Mesodermal cell (in vitro differentiated cells): ENCODE data around the gene GJC2.
"Not testable (repeated sequence)": the region's sequence is repeated elsewhere in the genome, so short reads cannot be mapped to it uniquely, and the experiment has no call there.

Experiments
- H3K27ac ChIP-seq: 2 replicates; pipeline ENCODE4 v1.7.0; 2013; ENCODE audit warnings: mild to moderate bottlenecking, low read depth, low read length, moderate library complexity; ENCODE audit not compliant: severe bottlenecking
- H3K36me3 ChIP-seq: 2 replicates; pipeline ENCODE4 v1.7.1; 2013; ENCODE audit warnings: mild to moderate bottlenecking, low read length, moderate library complexity; ENCODE audit not compliant: control insufficient read depth, insufficient read depth
- H3K4me1 ChIP-seq: one replicate; pipeline ENCODE4 v1.7.1; 2013; ENCODE audit warnings: mild to moderate bottlenecking, low read length; ENCODE audit not compliant: insufficient read depth, control insufficient read depth, poor library complexity, severe bottlenecking
- H3K4me3 ChIP-seq: 2 replicates; pipeline ENCODE4 v1.7.0; 2013; ENCODE audit warnings: low read length, control low read depth, mild to moderate bottlenecking; ENCODE audit not compliant: insufficient read depth, poor library complexity, severe bottlenecking; ENCODE audit errors: extremely low read depth
- H3K9me3 ChIP-seq: 2 replicates; pipeline ENCODE4 v1.7.1; 2013; ENCODE audit warnings: mild to moderate bottlenecking, low read length, moderate library complexity; ENCODE audit not compliant: control insufficient read depth
- WGBS, 2 experiments: methylation state at CpG; one replicate each; pipeline ENCODE4 v1.1.5; 2013; ENCODE audit warnings: missing lambda C conversion rate in 2 of 2; ENCODE audit not compliant: insufficient coverage in 2 of 2; 5-methylcytosine and 5-hydroxymethylcytosine counted together

GJC2 gene

DNA sequence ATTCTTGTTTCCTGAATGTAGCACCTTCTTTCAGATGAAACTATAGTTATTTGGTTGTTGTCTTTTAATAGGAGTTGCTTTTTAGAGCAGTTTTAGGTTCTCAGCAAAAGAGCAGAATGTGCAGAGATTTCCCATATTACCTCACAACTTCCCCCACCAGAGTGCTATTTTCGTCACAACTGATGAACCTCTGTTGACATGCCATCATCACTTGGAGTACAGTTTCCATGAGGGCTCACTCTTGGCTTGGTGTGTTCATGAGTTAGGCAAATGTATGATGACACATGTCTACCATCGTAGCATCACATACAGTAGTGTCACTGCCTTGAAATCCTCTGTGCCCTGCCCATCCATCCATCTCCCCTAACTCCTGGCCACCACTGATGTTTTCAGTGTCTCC is 19.6 kb downstream of the GJC2 start:
- Histone ChIP-seq H3K4me3 (no peak overlapping the region), H3K9me3 (no peaks in the 10 kb centered on the region), H3K4me1 (peaks cover 3% of the 10 kb centered on the region), H3K27ac (no peak overlapping the region), H3K36me3 (no peaks in the 10 kb centered on the region)
- 80% methylated on average over 1 of the region's 2 CpGs; no CpG with 5 or more reads in 1 of the 2 experiments for WGBS, 2 experiments

DNA sequence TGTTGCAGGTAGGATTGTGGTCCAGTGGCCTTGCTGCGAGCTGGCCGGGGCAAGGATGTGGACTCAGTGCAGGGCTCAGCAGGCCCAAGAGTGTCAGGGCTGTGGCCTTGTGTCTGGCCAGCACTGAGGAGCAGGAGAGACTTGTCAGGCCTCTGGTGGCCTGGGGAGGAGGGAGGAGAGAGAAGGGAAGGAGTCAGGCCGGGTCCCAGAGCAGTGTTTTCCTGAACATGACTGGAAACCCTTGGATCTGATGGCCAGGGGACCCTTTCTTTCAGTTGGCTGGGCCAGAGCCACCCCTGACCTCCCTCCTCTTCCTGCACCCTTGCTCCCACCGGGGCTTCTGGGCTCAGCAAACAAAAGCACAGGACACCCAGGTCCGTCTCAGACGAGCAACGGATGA is 20.9 kb downstream of the GJC2 start:
- 89 to 96% methylated on average over 4 to 5 of the region's 7 CpGs for WGBS, 2 experiments
- Histone ChIP-seq H3K9me3 (no peaks in the 10 kb centered on the region), H3K4me1 (no peaks in the 10 kb centered on the region)

DNA sequence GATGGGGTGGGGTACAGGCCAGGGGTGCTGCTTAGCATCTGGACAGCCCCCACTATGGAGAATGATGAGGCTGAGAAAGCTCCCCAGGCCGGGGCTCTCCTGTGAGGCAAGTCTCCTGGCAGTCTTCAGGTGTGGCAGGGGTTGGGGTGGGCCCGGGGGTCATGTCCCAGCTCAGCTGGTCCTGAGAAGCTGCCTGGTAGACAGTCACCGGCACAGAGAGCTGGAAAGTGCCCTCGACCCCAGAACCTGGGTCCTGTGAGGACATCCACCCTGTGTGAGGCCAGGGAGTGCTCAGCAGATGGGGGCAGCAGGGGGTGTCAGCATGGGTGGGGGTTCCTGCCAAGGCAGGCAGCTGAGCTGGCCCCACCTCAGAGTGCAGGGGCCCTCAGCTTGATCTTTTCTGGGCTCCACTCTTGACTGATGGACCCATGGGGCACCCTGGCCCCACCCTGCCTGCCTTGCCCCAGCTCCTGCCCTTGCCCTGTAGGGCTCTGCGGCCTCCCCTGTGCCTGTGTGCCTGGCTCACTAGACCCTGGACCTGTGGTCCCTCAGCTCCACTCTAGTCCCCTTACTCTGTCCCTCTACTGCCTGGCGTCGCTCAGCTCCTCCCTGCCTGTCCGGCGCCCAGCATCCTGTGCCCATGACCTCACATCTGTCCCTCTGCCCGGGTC is 21.6 kb downstream of the GJC2 start:
- 77 to 80% methylated on average over 10 of the region's 10 CpGs for WGBS, 2 experiments

More for the DNA sequence above, 20.9 kb downstream of the GJC2 start:
- Histone ChIP-seq H3K27ac (no peak overlapping the region), H3K36me3 (peaks cover 4% of the 10 kb centered on the region), H3K4me3 (no peak overlapping the region)

DNA sequence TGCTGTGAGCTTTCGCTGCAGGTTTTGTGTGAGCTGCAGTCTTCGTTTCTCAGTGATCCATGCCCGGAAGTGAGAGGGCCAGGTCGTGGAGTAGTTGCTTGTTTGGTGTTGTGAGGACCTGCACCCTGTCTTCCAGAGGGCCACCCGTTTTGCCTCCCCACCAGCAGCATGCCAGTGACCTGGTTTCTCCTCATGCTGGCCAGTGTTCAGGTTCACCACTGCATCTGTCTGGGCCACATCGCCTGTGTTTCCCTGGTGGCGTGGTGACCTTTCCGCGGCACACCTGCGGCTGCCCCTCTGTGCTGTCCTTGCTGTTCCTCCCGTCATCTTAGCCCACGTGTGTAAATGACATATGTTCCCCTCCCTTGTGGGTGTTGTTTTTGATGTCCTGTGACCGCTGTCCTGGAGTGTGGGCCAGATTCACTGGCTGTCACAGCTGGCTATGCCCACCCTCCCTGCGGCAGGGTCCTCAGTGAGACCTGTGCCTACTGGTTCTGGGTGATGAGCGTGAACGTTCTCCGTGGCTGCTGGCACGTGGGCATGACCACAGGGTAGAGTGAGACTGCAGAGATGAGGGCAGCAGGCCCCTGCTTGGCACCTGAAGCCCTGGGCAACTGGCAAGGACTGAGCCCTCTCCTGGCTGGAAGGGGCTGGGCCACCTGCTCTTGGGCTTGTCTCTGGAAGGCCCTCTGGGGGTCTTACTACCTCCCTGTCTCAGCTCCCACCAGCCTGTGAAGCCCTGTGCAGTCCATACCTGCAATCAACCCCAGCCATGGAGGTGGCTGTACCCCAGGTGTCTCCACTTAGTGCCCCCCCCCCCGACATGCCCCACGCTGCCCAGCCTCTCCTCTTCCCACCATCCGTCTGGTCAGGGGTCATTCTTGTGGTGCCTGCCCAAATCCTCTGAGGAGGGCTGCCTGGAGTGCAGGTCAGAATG is 23.1 kb downstream of the GJC2 start:
- H3K36me3 ChIP-seq, result peaks cover 4% of the 10 kb centered on the region
- H3K4me1 ChIP-seq, result no peaks in the 10 kb centered on the region
- no peak overlapping the region for H3K27ac ChIP-seq
- H3K9me3 ChIP-seq, result no peaks in the 10 kb centered on the region
- H3K4me3 ChIP-seq, result no peak overlapping the region
- WGBS, 2 experiments, result 91 to 93% methylated on average over 14 to 18 of the region's 21 CpGs

More for the DNA sequence above, 21.6 kb downstream of the GJC2 start:
- no peak overlapping the region for H3K4me3 ChIP-seq
- no peak overlapping the region for H3K27ac ChIP-seq
- H3K36me3 ChIP-seq, result peaks cover 4% of the 10 kb centered on the region
- H3K9me3 ChIP-seq, result no peaks in the 10 kb centered on the region
- no peaks in the 10 kb centered on the region for H3K4me1 ChIP-seq

DNA sequence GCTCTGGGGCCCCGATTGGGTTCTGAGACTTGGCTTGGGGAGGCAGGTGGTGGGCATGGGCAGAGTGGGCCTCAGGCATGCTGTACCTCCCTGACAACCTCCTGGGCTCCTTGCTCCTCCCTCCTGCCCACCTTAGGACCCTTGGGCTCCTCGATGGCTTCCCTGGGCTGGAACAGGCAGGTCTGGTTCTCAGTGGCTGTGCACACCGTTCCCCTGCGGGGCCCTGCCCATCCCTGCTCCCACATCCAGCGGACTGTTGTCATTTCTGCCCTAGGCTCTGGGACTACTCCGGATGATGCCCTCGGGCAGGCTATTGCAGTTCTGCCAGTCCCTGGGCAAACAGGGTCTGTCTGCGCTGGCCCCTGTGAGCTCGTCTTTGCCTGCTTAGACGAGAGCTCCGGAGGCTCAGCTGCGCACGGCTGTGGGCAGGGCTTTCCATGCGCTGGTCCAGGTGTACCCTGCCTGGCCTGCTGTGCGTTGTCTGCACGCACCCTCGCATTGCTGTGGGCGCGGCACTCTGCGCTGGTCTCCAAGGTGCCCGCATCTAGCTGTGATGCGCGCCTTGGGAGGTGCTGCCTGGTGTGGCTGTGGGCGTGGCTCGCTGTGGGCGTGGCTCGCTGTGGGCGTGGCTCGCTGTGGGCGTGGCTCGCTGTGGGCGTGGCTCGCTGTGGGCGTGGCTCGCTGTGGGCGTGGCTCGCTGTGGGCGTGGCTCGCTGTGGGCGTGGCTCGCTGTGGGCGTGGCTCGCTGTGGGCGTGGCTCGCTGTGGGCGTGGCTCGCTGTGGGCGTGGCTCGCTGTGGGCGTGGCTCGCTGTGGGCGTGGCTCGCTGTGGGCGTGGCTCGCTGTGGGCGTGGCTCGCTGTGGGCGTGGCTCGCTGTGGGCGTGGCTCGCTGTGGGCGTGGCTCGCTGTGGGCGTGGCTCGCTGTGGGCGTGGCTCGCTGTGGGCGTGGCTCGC is 24.1 kb downstream of the GJC2 start:
- H3K36me3 ChIP-seq, H3K27ac ChIP-seq, H3K4me3 ChIP-seq, H3K4me1 ChIP-seq, H3K9me3 ChIP-seq: not testable (repeated sequence)
- WGBS, 2 experiments, result 91 to 92% methylated on average over 16 to 20 of the region's 69 CpGs

DNA sequence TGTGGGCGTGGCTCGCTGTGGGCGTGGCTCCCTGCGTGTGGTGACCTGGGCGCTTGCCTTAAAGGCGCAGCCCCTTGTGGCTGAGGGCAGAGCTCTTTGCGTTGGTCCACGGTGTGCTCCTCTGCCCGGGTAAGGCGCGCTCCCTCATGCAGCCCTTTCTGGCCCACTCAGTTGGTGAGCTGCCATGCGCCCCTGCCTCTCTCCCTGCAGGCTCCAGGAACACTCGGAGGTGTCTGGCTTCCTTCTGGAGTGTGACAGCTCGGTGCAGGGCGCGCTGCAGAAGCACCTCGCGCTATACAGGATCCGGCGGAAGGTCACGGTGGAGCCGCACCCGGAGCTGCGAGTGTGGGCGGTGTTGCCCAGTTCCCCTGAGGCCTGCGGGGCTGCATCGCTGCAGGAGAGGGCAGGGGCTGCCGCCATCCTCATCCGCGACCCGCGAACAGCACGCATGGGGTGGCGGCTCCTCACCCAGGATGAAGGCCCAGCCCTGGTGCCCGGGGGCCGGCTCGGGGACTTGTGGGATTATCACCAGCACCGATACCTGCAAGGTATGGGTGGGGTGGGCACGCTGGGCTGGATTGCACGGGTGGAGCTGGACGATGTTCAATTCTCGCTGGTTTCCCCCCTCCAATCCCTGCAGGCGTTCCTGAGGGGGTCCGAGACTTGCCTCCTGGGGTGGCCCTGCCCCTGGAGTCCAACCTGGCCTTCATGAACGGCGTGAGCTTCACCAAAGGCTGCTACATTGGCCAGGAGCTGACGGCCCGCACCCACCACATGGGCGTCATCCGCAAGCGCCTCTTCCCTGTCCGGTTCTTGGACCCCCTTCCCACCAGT is 25.0 kb downstream of the GJC2 start:
- Histone ChIP-seq H3K9me3 (no peaks in the 10 kb centered on the region), H3K36me3 (peaks cover 4% of the 10 kb centered on the region), H3K4me3 (no peak overlapping the region), H3K27ac (no peak overlapping the region), H3K4me1 (no peaks in the 10 kb centered on the region)
- WGBS, 2 experiments, result 90 to 98% methylated on average over 35 to 40 of the region's 52 CpGs

DNA sequence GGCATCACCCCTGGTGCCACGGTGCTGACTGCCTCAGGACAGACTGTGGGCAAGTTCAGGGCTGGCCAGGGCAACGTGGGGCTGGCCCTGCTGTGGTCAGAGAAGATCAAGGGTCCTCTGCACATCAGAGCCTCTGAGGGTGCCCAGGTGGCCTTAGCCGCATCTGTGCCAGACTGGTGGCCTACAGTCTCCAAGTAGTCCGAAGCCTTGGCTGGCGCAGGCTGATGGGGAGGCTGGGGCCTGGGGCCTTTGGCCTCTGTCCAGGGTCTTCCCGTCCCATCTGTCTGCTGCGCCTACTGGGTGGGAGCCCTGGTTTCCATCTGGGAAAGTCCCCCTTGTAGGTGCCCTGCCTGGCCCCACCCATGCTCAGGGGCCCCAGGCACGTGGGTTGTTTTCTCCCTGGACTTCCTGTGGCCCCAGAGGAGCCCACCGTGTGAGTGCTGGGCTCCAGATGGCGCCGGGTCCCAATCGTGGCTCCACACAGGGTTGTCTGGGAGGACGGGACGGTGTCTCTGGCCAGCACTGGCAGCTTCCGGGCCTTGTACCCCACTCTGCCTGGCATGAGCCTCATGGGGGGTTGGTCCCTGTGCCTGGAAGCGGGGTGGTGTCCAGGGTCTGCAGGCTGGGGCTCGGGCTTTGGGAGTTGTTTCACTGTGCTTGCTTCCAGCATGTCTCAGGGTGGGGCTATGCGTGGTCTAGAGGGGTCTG is 25.7 kb downstream of the GJC2 start:
- 90 to 98% methylated on average over 13 to 17 of the region's 18 CpGs for WGBS, 2 experiments
- H3K27ac ChIP-seq, result no peak overlapping the region

DNA sequence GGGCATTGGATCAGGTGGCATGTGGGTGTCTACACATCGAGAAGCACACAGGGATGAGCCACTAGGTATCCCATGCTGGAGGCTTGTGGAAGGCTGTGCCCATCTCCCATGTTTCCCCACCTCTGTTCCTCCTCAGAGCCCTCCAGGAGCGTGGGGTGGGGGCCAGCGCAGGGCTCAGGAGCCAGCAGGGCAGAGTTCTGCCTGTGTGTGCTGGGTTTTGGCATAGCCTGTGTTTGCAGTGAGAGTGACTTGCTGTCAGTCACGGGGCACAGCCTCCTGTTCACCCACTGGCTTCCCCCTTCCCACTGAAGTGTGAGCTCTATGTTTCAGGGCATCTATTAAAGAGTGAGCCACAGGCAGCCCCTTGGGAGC is 26.3 kb downstream of the GJC2 start:
- H3K36me3 ChIP-seq, result peaks cover 4% of the 10 kb centered on the region
- 79 to 100% methylated on average over 1 to 2 of the region's 4 CpGs for WGBS, 2 experiments
- H3K4me1 ChIP-seq, result no peaks in the 10 kb centered on the region
- no peak overlapping the region for H3K4me3 ChIP-seq
- no peaks in the 10 kb centered on the region for H3K9me3 ChIP-seq
- no peak overlapping the region for H3K27ac ChIP-seq

More for the DNA sequence above, 25.7 kb downstream of the GJC2 start:
- Histone ChIP-seq H3K4me1 (no peaks in the 10 kb centered on the region), H3K36me3 (peaks cover 4% of the 10 kb centered on the region), H3K9me3 (no peaks in the 10 kb centered on the region), H3K4me3 (no peak overlapping the region)

DNA sequence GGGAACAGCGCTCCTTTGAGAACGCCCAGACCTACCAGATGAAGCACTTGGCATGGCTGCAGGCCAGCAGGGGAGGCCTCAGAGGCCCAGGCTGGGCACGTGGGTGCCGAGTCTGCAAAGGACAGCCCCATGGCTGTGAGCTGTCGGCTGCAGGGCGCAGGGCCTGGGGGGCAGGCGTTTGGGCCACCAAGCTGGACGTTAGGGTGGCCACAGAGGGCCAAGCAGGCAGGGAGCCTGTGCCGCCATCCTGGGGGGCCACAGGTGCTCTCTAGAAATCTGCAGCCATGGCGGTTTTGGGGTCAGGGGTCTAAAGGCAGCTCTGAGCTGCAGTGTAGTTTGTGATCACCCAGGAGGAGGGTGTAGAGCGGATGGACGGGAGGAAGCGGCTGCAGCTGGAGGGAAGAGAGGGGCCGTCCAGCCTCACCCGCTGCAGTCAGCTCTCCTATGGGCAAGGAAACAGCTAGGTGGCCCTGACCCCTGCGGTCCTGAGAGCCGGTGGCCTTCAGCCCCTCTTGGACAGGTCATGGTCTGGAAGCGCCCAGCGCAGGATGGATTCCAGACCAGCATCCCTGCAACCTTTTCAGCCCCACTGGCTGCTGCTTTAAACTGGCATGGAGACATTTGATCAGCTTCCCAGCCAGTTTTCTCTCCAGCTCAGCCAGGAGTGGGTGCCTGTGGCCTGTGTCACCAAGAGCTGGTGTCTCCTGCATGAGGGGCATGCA is 26.9 kb downstream of the GJC2 start:
- Histone ChIP-seq H3K9me3 (no peaks in the 10 kb centered on the region), H3K27ac (no peak overlapping the region), H3K36me3 (peaks cover 4% of the 10 kb centered on the region), H3K4me1 (no peaks in the 10 kb centered on the region), H3K4me3 (no peak overlapping the region)
- WGBS, 2 experiments, result 91 to 95% methylated on average over 13 to 17 of the region's 19 CpGs
